Sigmoid colon (tissue), 7 donors: ENCODE results near the gene NR6A1. TPM values are rescaled to one million over a fixed set of nuclear protein-coding genes. Genes with fewer than 3 reads are reported as not detected.

Experiments used
- DNase-seq: peaks from one replicate; pipeline ENCODE4 v3.0.0-alpha.2; 2019
- H3K27ac ChIP-seq, 4 donors: fragments of 200-600 bp; sonication (generic); one replicate each; pipeline ENCODE4 v1.5.1; 2016 to 2019; ENCODE audit warnings: mild to moderate bottlenecking in 1 of 4
- H3K27me3 ChIP-seq, 3 donors: fragments of 200-600 bp; sonication (generic); one replicate each; pipeline ENCODE4 v1.5.1; 2019; ENCODE audit warnings: mild to moderate bottlenecking in 1 of 3
- H3K36me3 ChIP-seq, 4 donors: fragments of 200-600 bp; sonication (generic); one replicate each; pipeline ENCODE4 v1.5.1; 2016 to 2019
- H3K4me1 ChIP-seq, 4 donors: fragments of 200-600 bp; sonication (generic); one replicate each; pipeline ENCODE4 v1.5.1; 2017 to 2019
- H3K4me3 ChIP-seq, 4 donors: fragments of 200-600 bp; sonication (generic); one replicate each; pipeline ENCODE4 v1.5.1; 2017 to 2019; ENCODE audit warnings: mild to moderate bottlenecking in 2 of 4, moderate library complexity in 1 of 4
- H3K9me3 ChIP-seq, 4 donors: fragments of 200-600 bp in 3 of 4; sonication (generic) in 3 of 4; one replicate each; pipeline versions ENCODE4 v1.5.1 to v1.6.1; 2013 to 2019
- EP300 ChIP-seq, 4 donors: sonication (generic); formaldehyde crosslinking; IDR thresholded peaks; one replicate each; pipeline ENCODE4 v1.6.1; 2017; ENCODE audit warnings: antibody characterized with exemption in 4 of 4
- POLR2A ChIP-seq, 2 donors: fragments of 450-650 bp; IDR thresholded peaks; one replicate each; pipeline ENCODE4 v1.6.1; 2016; ENCODE audit warnings: antibody characterized with exemption in 2 of 2, mild to moderate bottlenecking in 2 of 2, moderate library complexity in 2 of 2
- POLR2AphosphoS5 ChIP-seq, 4 donors: sonication (generic); formaldehyde crosslinking; IDR thresholded peaks; one replicate each; pipeline ENCODE4 v1.6.1; 2017; ENCODE audit warnings: antibody characterized with exemption in 4 of 4
- WGBS, 2 donors: extraction: QIAGEN DNeasy Blood & Tissue Kit; methylation state at CpG; one replicate each; pipeline ENCODE4 v1.1.7; 2013; 5-methylcytosine and 5-hydroxymethylcytosine counted together
- intact Hi-C: fragments of 100-400 bp; cut with DNase I; formaldehyde crosslinking; loops from one replicate; pipeline ENCODE4 v1.15.1; 2023
- polyA plus RNA-seq, 3 donors: library from polyadenylated mRNA; stranded (reverse); fragments of 200-250 nt; gene quantifications; one replicate each; pipeline ENCODE4 v1.2.3, GENCODE V29; 2013
- total RNA-seq, 4 donors: library from RNA; depleted of rRNA; stranded (reverse); fragments of >200 nt; gene quantifications; one replicate each; pipeline ENCODE4 v1.1.0, GENCODE V29; 2016
- TF ChIP-seq, protein P1 (sequence below), 4 experiments: fragments of 450-650 bp in 3 of 4; fragments of 200-600 bp in 1 of 4; IDR thresholded peaks; one replicate each; pipeline ENCODE4 v1.5.1; 2016 to 2019; ENCODE audit warnings: antibody characterized with exemption in 4 of 4, mild to moderate bottlenecking in 3 of 4, moderate library complexity in 2 of 4
- donor health status: healthy with polysubstance abuse.
- donor health status: Bipolar disorder and iron deficiency.
- donor health status: healthy.

Gene NR6A1
- total and polyA plus RNA-seq, 7 donors: 0.60 to 3.0 (median 1.8) TPM

DNA sequence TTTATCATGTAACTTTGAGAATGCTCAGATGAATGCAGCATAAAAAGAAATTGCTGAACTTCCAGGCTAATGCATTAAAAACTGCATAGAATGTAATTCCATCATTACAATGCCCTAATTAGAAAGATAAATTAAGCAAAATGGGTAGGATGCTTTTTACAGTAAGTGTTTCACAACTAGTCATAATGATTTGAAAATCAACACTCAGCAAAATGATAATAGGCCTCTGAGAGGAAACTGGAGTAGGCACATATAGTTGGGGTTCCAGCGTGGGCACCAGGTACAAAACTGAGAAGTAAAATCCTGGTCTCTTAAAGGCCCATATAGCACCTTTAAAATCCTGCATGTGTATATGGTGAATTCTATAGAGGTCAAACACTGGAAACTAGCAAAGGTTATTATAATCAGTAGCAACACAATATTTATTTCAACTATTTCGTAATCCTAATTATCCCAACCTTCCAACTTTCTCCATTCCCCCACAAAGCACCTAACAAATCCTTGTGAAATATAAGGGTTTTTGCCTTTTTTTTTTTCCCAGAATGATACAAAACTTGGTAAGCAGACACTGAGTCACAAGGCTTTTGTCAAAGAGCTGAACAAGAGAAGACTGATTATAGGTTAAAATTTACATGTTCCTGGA, 155.9 kb downstream of the NR6A1 start:
- Histone ChIP-seq H3K4me3 (no peak overlapping the region), H3K4me1 (no peaks in the 10 kb centered on the region), H3K36me3 (no peaks in the 10 kb centered on the region), H3K9me3 (no peaks in the 10 kb centered on the region), H3K27me3 (no peaks in the 10 kb centered on the region), H3K27ac (no peak overlapping the region)
- intact Hi-C loops: loop anchor here (5.0 to 10.0 kb wide), 2 partner anchors 42 to 240 kb away; partner anchors contain the start of gene WDR38
- TF ChIP-seq, protein P1, sequence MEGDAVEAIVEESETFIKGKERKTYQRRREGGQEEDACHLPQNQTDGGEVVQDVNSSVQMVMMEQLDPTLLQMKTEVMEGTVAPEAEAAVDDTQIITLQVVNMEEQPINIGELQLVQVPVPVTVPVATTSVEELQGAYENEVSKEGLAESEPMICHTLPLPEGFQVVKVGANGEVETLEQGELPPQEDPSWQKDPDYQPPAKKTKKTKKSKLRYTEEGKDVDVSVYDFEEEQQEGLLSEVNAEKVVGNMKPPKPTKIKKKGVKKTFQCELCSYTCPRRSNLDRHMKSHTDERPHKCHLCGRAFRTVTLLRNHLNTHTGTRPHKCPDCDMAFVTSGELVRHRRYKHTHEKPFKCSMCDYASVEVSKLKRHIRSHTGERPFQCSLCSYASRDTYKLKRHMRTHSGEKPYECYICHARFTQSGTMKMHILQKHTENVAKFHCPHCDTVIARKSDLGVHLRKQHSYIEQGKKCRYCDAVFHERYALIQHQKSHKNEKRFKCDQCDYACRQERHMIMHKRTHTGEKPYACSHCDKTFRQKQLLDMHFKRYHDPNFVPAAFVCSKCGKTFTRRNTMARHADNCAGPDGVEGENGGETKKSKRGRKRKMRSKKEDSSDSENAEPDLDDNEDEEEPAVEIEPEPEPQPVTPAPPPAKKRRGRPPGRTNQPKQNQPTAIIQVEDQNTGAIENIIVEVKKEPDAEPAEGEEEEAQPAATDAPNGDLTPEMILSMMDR (IDR thresholded peaks at IDR 0.05): no peak
- no peak for TF ChIP-seq POLR2AphosphoS5 (IDR thresholded peaks at IDR 0.05)
- no peak for TF ChIP-seq POLR2A (IDR thresholded peaks at IDR 0.05)
- TF ChIP-seq EP300 (IDR thresholded peaks at IDR 0.05): no peak
- DNase-seq: no peak
- 85 to 91% methylated on average over 2 of the region's 2 CpGs for WGBS, 2 donors

GRCh38 chr9:124613849-124614248, 157.3 kb downstream of the NR6A1 start:
- H3K4me1 ChIP-seq: no peaks in the 10 kb centered on the region
- no peak for TF ChIP-seq POLR2A (IDR thresholded peaks at IDR 0.05)
- no peak for TF ChIP-seq POLR2AphosphoS5 (IDR thresholded peaks at IDR 0.05)
- TF ChIP-seq EP300 (IDR thresholded peaks at IDR 0.05): no peak
- TF ChIP-seq, protein P1 (IDR thresholded peaks at IDR 0.05): no peak
- no peak overlapping the region for H3K27ac ChIP-seq
- 74 to 86% methylated on average over 2 of the region's 2 CpGs for WGBS, 2 donors
- H3K9me3 ChIP-seq: no peaks in the 10 kb centered on the region
- no peak overlapping the region for H3K4me3 ChIP-seq
- intact Hi-C loops: loop anchor here (10.0 kb wide), 1 partner anchor 241 kb away; the partner anchor contains the start of gene WDR38
- no peaks in the 10 kb centered on the region for H3K36me3 ChIP-seq
- no peak for DNase-seq
- H3K27me3 ChIP-seq: no peaks in the 10 kb centered on the region

DNA sequence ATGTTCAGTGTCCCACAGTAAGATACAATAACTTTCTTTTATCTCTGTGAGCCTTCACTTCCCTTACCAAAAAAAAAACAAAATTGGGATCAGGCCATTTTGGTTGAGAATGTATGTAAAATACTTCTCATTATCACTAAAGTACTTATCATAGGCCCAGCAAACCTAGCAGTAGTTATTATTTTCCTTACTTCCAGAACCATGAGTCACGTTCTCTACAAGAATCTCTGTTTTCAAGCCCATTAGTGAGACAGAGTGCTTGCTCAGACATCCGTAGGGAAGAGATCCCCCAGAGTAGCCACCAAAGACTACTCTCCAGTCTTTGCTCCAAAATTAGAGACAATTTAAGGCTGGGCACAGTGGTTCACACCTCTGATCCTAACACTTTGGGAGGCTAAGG, 160.0 kb downstream of the NR6A1 start:
- intact Hi-C loops: loop anchor here (10.0 kb wide), 1 partner anchor 244 kb away; the partner anchor contains the start of gene WDR38
- no peaks in the 10 kb centered on the region for H3K9me3 ChIP-seq
- no peak overlapping the region for H3K4me3 ChIP-seq
- no peaks in the 10 kb centered on the region for H3K27me3 ChIP-seq
- DNase-seq: no peak
- TF ChIP-seq EP300 (IDR thresholded peaks at IDR 0.05) (no peak), POLR2A (IDR thresholded peaks at IDR 0.05) (no peak)
- TF ChIP-seq, protein P1 (IDR thresholded peaks at IDR 0.05): no peak
- no peak overlapping the region for H3K27ac ChIP-seq
- H3K4me1 ChIP-seq: no peaks in the 10 kb centered on the region
- 98% methylated on average over 2 of the region's 2 CpGs for WGBS, 2 donors
- H3K36me3 ChIP-seq: no peaks in the 10 kb centered on the region

GRCh38 chr9:124606027-124606426, 165.1 kb downstream of the NR6A1 start:
- no peak for DNase-seq
- intact Hi-C loops: no loop called here
- Histone ChIP-seq H3K9me3 (no peaks in the 10 kb centered on the region), H3K36me3 (no peaks in the 10 kb centered on the region), H3K27ac (no peak overlapping the region), H3K27me3 (no peaks in the 10 kb centered on the region), H3K4me1 (no peaks in the 10 kb centered on the region), H3K4me3 (no peak overlapping the region)
- WGBS, 2 donors: 95 to 96% methylated on average over 2 of the region's 2 CpGs
- TF ChIP-seq POLR2A (IDR thresholded peaks at IDR 0.05): no peak
- no peak for TF ChIP-seq EP300 (IDR thresholded peaks at IDR 0.05)
- TF ChIP-seq POLR2AphosphoS5 (IDR thresholded peaks at IDR 0.05): no peak
- TF ChIP-seq, protein P1 (IDR thresholded peaks at IDR 0.05): no peak

- Histone ChIP-seq H3K9me3 (no peaks in the 10 kb centered on the region), H3K4me1 (no peaks in the 10 kb centered on the region), H3K27ac (no peak overlapping the region), H3K4me3 (no peak overlapping the region), H3K27me3 (no peaks in the 10 kb centered on the region), H3K36me3 (no peaks in the 10 kb centered on the region)
- intact Hi-C loops: no loop called here
- no peak for TF ChIP-seq EP300 (IDR thresholded peaks at IDR 0.05)
- TF ChIP-seq POLR2A (IDR thresholded peaks at IDR 0.05): no peak
- TF ChIP-seq, protein P1 (IDR thresholded peaks at IDR 0.05): no peak
- TF ChIP-seq POLR2AphosphoS5 (IDR thresholded peaks at IDR 0.05): no peak
- WGBS, 2 donors: 84 to 87% methylated on average over 4 of the region's 4 CpGs
- DNase-seq: no peak
These were observed 165.9 kb downstream of the NR6A1 start for GRCh38 chr9:124605258-124605657.
